GM18507 (cell line): Measurements from ENCODE around the gene COL25A1.

Experiments used
- DNase-seq: peaks from one replicate; pipeline ENCODE4 v3.0.0; 2011; ENCODE audit warnings: low read depth; ENCODE audit not compliant: insufficient read length; ENCODE audit errors: extremely low spot score
- FAIRE-seq: peaks from 2 replicates; lab custom pipeline; 2011; peaks lifted over from hg19 to GRCh38; lab: Jason Lieb, UNC

The COL25A1 gene

DNA sequence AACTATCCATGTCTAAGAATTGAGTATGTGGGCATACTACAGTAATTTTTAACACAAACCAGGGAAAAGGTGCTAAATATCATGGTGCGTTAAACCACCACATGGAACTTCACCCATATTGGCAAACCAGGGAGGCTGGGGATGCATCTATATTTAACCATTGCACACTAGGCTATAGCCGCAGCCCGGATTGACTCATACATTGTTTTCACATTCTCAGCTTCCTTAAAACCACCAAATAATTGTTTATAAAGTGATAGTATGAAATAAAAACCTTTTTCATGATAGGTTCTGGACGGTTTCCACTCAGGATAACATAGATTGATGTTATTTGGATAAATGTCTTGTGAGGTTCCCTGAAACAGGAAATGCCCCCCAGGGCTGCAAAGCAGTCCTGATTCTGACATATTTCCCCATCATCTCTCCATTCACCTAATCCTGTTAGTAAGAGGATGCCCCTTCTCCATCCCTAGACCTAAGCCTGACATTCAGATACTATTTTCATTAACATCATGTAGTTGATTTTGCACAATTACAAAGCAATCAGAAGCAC lies 7.9 kb downstream of the COL25A1 start:
- DNase-seq (no peak), FAIRE-seq (no peak)

- DNase-seq = no peak
These were observed 8.5 kb downstream of the COL25A1 start for GRCh38 chr4:109294006-109294405.

GRCh38 chr4:109291707-109292238 lies 10.7 kb downstream of the COL25A1 start:
- FAIRE-seq (no peak), DNase-seq (no peak)

More at GRCh38 chr4:109294006-109294405, 8.5 kb downstream of the COL25A1 start:
- FAIRE-seq = peak; percentile 82

DNA sequence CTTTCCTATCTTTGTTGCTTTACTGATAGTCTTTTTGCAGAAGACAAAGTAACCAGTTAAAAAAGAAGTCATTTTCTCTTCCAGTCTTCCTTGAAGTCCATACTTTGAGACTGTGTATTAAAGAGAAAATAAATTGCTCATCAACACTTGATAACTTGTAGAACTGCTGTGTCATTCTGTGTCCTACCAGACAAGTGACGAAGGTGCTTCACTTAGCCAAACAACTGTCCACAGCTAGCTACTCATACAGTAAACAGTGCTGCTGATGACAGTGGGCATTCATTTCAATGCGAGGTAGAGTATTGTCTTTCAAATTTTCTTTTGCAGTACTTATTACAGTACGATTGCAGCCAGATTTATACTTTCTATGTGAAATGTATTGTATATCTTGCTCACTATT lies 11.5 kb downstream of the COL25A1 start:
- FAIRE-seq (no peak), DNase-seq (no peak)

DNA sequence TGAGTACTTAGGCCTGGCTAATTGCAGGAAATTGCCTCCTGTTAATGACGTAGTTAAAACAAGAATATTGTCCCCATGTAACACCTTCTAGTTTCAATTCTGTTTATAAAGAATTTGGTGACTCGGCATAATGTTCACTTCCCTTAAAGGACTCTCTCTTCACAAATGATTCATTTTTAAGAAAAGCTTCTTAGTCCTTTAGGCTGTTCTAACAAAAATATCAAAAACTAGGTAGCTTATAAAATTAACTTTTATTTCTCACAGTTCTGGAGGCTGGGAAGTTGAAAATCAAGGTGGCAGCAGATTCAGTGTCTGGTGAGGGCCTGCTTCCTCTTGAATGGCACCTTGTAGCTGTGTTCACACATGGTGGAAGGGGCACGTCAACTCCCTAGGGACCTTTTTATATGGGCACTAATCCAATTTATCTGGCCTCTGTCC lies 23.8 kb downstream of the COL25A1 start:
- FAIRE-seq (no peak), DNase-seq (no peak)

DNA sequence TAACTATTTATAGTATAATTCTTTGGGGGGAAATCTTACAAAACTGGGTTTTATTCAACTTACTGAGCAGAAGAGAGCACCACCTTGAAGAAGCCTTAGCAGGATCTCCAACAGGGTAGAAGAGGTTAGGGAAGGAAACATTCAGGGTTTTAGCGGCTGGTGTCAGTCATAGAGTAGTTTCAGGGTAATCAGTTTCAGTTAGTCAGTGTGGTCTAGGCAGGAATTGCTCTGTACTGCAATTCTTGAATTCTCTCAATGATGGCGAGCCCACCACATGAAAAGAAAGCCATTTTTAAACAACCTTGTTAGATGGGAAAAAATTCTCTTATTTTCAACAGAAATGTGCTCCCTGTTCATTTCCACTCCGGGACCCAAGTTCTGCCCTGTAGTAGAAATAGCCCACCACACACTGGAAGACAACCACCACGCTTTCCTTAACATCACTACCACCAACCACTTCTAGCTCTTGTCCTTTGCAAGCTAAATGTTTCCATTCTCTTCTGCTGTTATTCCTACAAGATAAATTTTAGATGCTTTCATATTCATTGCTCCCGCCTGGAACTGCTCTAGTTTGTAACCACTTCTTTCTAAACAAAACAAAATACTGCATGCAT lies 25.9 kb downstream of the COL25A1 start:
- FAIRE-seq (peak; percentile 21), DNase-seq (no peak)

- FAIRE-seq = no peak
These were observed 27.3 kb downstream of the COL25A1 start for GRCh38 chr4:109275066-109275745.

GRCh38 chr4:109266891-109267290 lies 35.6 kb downstream of the COL25A1 start:
- DNase-seq (no peak), FAIRE-seq (no peak)

More at GRCh38 chr4:109275066-109275745, 27.3 kb downstream of the COL25A1 start:
- no peak for DNase-seq

GRCh38 chr4:109266236-109266635 lies 36.2 kb downstream of the COL25A1 start:
- DNase-seq = no peak
- no peak for FAIRE-seq

- no peak for FAIRE-seq
These were observed 38.7 kb downstream of the COL25A1 start for GRCh38 chr4:109263721-109264120.

DNA sequence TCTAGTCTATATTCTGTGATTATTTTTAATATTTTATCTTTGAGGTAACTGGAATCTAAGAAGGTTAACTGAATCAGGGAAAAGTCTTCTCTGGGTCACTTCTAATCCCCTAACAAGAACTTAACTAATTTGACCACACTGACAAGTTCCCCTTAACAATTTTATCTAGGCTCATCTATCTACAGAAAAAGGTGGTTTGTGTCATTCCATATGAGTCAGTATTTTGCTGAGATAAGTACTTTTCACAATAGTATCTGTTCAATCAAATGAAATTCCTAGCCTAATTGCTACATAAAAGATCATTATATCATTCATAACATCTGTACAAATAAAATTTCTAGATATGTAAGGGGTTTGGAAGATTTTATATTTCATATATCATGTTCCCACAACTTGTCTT lies 45.6 kb downstream of the COL25A1 start:
- FAIRE-seq (no peak), DNase-seq (no peak)

More at GRCh38 chr4:109263721-109264120, 38.7 kb downstream of the COL25A1 start:
- no peak for DNase-seq

DNA sequence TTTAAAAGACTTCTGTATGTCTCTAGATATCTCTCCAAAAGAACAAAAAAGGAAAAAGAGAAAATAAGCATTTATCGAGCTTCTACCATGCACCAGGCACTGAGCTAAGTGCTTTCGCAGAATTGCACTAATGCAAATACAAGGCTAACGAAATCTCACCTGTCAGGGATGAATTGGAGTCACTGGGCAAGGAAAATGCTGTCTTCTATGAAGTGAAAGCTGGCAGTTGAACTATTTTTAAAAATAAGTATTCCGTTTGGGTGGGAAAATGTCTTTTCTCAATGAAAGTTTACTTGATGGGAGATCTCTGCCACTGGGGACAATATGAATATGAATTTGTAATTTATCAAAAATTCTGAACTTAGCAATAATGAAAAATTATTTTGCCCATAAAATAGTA lies 47.6 kb downstream of the COL25A1 start:
- FAIRE-seq (no peak), DNase-seq (no peak)

DNA sequence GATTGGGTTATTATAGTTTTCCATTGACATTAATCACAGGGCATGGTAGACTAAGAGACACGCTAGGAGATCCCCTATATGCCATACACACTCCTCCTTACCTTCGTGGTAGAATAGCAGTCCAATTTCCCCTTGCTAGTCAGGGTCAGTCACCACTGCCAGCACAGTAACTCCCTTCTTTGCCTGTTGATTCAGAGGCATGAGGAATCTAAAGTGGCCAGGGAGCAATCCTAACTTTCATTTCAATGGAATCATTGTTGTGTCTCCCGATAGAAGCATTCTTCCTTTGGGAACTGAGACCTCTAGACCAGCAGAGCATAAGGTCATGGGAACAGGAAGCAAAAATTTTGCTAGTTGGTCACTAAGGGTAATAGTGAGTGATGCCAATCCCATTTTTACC lies 51.1 kb downstream of the COL25A1 start:
- DNase-seq (no peak), FAIRE-seq (no peak)

DNA sequence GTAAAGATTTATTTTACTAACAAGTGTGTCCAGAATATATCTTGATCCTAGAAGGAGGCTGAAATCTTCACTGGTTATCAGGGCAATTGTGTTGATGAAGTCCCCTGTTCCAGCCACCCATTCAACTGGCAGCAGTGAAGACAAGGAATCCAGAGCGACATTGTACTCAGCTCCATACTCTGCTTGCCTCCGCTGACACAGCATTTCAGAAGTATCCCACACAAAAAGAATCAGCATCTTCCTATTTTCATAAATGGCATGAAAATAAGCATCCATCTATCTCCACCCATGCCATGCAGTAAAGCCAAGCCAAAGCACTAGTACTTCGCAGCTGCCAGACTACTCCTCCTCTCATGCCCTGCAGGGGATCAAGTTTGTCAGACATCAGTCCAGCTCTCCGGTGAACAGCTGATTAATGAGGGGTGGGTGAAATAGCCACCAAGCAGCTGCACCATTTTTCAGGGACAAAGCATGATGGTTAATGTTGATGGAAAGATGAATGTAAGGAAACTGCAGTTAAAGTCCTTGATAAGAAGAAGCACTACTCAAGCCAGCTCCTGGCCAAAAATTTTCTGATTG lies 54.0 kb downstream of the COL25A1 start:
- no peak for FAIRE-seq
- DNase-seq = no peak

GRCh38 chr4:109243871-109244270 lies 58.6 kb downstream of the COL25A1 start:
- no peak for DNase-seq
- no peak for FAIRE-seq

GRCh38 chr4:109238746-109239145 lies 63.7 kb downstream of the COL25A1 start:
- FAIRE-seq = no peak
- no peak for DNase-seq

GRCh38 chr4:109235683-109236082 lies 66.8 kb downstream of the COL25A1 start:
- no peak for DNase-seq
- no peak for FAIRE-seq

DNA sequence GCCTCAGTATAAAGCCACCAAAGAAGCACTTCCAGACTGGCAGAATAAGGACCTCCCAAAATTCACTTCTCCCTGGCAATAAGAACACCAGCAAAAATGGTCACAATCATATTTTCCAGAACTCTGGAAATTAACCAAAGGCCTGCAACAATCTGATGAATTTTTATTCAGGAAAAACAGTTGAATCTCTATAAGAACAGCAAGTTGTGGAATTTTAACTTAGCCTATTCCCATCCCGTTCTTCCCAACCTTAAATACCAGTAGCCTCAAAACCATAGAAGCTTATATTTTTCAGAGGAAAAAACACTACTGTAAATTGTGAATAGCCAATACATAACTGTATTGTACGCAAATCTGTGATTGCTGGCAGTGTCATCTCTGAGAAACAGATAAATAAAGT lies 67.9 kb downstream of the COL25A1 start:
- no peak for FAIRE-seq
- DNase-seq = no peak

DNA sequence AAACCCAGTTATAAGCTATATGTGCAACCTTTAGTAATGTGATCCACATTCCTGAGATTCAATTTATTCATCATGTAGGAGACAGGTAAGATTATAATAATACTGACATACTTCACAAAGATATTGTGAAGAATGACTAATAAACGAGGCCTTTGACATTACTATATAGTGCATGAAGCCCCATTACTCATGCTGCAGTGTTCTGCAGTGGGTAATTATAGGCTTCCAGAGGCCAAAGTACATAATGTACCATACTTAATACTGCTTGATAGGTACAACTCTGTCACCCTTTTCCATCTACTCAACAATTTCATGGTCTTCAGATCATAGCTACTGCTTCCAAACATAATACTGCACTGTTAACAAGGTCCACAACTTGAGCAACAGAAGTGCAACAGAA lies 68.9 kb downstream of the COL25A1 start:
- no peak for FAIRE-seq

DNA sequence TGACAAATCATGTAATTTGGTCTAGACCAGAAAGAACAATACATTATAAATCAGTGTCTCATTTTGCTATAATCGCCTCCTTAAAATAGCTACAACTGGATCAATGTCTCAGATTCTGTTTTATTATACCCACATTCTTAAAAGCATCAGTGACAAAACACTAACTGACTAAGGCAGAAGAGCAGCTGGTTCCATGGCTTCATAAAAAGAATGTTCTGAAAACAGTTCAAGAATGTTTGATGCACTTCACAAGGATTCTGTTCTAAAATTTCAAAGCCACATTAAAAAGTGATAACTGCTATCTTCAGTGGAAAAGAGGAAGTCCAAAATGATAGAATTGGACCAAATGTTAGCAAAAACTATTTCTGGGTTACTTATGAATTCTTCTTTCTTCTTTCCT lies 69.8 kb downstream of the COL25A1 start:
- no peak for FAIRE-seq

More for the DNA sequence above, 68.9 kb downstream of the COL25A1 start:
- DNase-seq = no peak

More for the DNA sequence above, 69.8 kb downstream of the COL25A1 start:
- DNase-seq = no peak
